Upper lobe of left lung (tissue), 4 donors: ENCODE measurements around the gene CD37.
"Not testable (repeated sequence)": the region's sequence is repeated elsewhere in the genome, so short reads cannot be mapped to it uniquely, and the experiment has no call there.

ENCODE experiments used
- EP300 ChIP-seq, 4 donors: sonication (generic); formaldehyde crosslinking; IDR thresholded peaks; one replicate each; pipeline ENCODE4 v1.5.1; 2017; ENCODE audit warnings: antibody characterized with exemption in 4 of 4, control low read depth in 2 of 4
- POLR2A ChIP-seq, 4 donors: fragments of 450-650 bp; IDR thresholded peaks; one replicate each; pipeline ENCODE4 v1.5.1; 2016 to 2017; ENCODE audit warnings: antibody characterized with exemption in 4 of 4, mild to moderate bottlenecking in 2 of 4
- TF ChIP-seq, protein P1 (sequence below), 6 experiments: fragments of 450-650 bp in 4 of 6; fragments of 200-600 bp in 2 of 6; sonication (generic) in 2 of 6; IDR thresholded peaks; one replicate each; pipeline ENCODE4 v1.5.1; 2016 to 2019; ENCODE audit warnings: antibody characterized with exemption in 6 of 6

DNA sequence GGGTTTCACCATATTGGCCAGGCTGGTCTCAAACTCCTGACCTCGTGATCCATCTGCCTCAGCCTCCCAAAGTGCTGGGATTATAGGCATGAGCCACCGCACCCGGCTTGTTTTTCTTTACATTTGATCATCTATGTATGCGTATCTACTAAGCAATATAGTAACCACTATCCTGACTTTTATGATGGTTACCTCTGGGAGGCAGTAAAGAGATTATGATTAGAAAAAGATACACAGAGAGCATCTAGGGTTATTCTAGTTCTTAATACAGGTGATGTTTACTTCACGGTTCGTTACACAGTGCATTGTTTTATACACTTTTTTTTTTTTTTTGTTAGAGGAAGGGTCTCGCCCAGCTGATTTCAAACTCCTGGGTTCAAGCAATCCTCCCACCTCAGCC lies 28.5 kb upstream of the CD37 start:
- TF ChIP-seq, protein P1, sequence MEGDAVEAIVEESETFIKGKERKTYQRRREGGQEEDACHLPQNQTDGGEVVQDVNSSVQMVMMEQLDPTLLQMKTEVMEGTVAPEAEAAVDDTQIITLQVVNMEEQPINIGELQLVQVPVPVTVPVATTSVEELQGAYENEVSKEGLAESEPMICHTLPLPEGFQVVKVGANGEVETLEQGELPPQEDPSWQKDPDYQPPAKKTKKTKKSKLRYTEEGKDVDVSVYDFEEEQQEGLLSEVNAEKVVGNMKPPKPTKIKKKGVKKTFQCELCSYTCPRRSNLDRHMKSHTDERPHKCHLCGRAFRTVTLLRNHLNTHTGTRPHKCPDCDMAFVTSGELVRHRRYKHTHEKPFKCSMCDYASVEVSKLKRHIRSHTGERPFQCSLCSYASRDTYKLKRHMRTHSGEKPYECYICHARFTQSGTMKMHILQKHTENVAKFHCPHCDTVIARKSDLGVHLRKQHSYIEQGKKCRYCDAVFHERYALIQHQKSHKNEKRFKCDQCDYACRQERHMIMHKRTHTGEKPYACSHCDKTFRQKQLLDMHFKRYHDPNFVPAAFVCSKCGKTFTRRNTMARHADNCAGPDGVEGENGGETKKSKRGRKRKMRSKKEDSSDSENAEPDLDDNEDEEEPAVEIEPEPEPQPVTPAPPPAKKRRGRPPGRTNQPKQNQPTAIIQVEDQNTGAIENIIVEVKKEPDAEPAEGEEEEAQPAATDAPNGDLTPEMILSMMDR (IDR thresholded peaks at IDR 0.05): not testable (repeated sequence)
- TF ChIP-seq EP300, POLR2A (IDR thresholded peaks at IDR 0.05): not testable (repeated sequence)
